ENCODE measurements around the gene ABR. TPM values are rescaled to one million over a fixed set of nuclear protein-coding genes. Genes with fewer than 3 reads are reported as not detected.

ABR gene
- polyA plus RNA-seq, 2 of the 4 experiments (the other 2 are of a cell fraction), result 70.9 to 73.8 TPM

GRCh38 chr17:1050996-1051925 is 128.5 kb downstream of the ABR start:
- DNase-seq (ENCODE audit: low read depth in 1 of 2, low spot score in 1 of 2), result no peak
- ATAC-seq, result no peak
- FAIRE-seq, result no peak
- ChIA-PET CTCF (interaction anchor here (1.2 to 5.7 kb wide), 3 partner anchors 6 to 96 kb away, joined by 5 to 51 read pairs (median 5); no protein-coding TSS in a partner anchor), POLR2A (no interaction called here)
- Histone ChIP-seq H3K4me3 (no peak overlapping the region), H3K27ac (no peak overlapping the region), H3K9me3 (no peaks in the 10 kb centered on the region), H3K4me2 (no peak overlapping the region), H3K4me1 (no peaks in the 10 kb centered on the region)
- WGBS (ENCODE audit: missing lambda C conversion rate), result 95% methylated on average over 25 of the region's 33 CpGs
- TF ChIP-seq TP53 (CRISPR knock-in tag; IDR thresholded peaks at IDR 0.05), result no peak
- TF ChIP-seq CEBPB (IDR thresholded peaks at IDR 0.05), result no peak
- TF ChIP-seq POLR2A (IDR thresholded peaks at IDR 0.05; ENCODE audit: low read length), result no peak

- 89% methylated on average over 21 of the region's 22 CpGs for WGBS (ENCODE audit: missing lambda C conversion rate)
- ATAC-seq, result peak in 1 of 2 experiments; percentile 15; a peak in 3 of 6 replicates
- no peak for DNase-seq (ENCODE audit: low read depth in 1 of 2, low spot score in 1 of 2)
- Histone ChIP-seq H3K4me2 (no peak overlapping the region), H3K4me1 (no peaks in the 10 kb centered on the region), H3K4me3 (no peak overlapping the region), H3K27ac (no peak overlapping the region), H3K9me3 (no peaks in the 10 kb centered on the region)
- CTCF ChIA-PET, result interaction anchor here (1.1 to 5.7 kb wide), 5 partner anchors 7 to 97 kb away, joined by 3 to 51 read pairs (median 5); partner anchors contain the start of gene TIMM22
- TF ChIP-seq EHF (CRISPR knock-in tag; IDR thresholded peaks at IDR 0.05) (no peak), ZC3H11A (IDR thresholded peaks at IDR 0.05) (no peak), CHD4 (IDR thresholded peaks at IDR 0.05; ENCODE audit: borderline replicate concordance) (no peak), KDM1A (IDR thresholded peaks at IDR 0.05; ENCODE audit: low read depth) (no peak), NR3C1 (IDR thresholded peaks at IDR 0.05) (no peak), EHMT2 (IDR thresholded peaks at IDR 0.05; ENCODE audit: low read depth) (no peak), BCL3 (IDR thresholded peaks at IDR 0.05) (no peak), CBX2 (IDR thresholded peaks at IDR 0.05; ENCODE audit: borderline replicate concordance, low read depth) (no peak), ZSCAN20 (CRISPR knock-in tag; IDR thresholded peaks at IDR 0.05) (no peak), JUNB (IDR thresholded peaks at IDR 0.05) (no peak), CHD2 (IDR thresholded peaks at IDR 0.05; ENCODE audit: low read length, partially characterized antibody) (no peak), RCOR1 (IDR thresholded peaks at IDR 0.05; ENCODE audit: low read depth, low read length) (no peak), RFX5 (IDR thresholded peaks at IDR 0.05) (no peak), TFCP2L1 (CRISPR knock-in tag; IDR thresholded peaks at IDR 0.05) (no peak), HMGXB4 (CRISPR knock-in tag; IDR thresholded peaks at IDR 0.05; ENCODE audit: borderline replicate concordance) (no peak), RARB (CRISPR knock-in tag; IDR thresholded peaks at IDR 0.05) (no peak)
- POLR2A ChIA-PET, result no interaction called here
- no peak for FAIRE-seq
These were observed 129.4 kb downstream of the ABR start for GRCh38 chr17:1050246-1050995.
